Measurements from ENCODE around the gene CELF1. TPM values are rescaled to one million over a fixed set of nuclear protein-coding genes. Genes with fewer than 3 reads are reported as not detected.

Gene CELF1
- polyA plus RNA-seq, 1 donor from 2014 or later, result 209 TPM

DNA sequence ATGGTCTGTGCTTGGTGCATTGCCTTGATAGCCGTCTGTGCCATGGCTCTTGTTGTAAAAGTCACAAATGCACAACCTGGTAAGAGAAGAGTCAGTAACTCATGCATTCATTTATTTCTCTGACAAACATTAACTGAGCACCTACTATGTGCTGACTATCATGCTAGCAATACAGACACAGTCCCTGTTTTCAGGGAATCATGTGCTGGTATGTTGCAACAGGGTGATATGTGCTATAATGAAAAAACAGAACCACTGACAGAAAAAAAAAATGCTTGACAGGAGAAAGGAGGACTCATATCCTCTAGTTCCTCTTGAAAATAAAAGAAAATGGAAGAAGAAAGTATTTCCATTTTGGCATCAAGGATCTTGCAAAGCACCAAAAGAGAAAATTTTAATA lies 69.5 kb downstream of the CELF1 start:
- no peak overlapping the region for H3K27ac ChIP-seq (ENCODE audit: low read length)
- no peaks in the 10 kb centered on the region for H3K9me3 ChIP-seq (ENCODE audit: low read length)
- TF ChIP-seq, protein P1, sequence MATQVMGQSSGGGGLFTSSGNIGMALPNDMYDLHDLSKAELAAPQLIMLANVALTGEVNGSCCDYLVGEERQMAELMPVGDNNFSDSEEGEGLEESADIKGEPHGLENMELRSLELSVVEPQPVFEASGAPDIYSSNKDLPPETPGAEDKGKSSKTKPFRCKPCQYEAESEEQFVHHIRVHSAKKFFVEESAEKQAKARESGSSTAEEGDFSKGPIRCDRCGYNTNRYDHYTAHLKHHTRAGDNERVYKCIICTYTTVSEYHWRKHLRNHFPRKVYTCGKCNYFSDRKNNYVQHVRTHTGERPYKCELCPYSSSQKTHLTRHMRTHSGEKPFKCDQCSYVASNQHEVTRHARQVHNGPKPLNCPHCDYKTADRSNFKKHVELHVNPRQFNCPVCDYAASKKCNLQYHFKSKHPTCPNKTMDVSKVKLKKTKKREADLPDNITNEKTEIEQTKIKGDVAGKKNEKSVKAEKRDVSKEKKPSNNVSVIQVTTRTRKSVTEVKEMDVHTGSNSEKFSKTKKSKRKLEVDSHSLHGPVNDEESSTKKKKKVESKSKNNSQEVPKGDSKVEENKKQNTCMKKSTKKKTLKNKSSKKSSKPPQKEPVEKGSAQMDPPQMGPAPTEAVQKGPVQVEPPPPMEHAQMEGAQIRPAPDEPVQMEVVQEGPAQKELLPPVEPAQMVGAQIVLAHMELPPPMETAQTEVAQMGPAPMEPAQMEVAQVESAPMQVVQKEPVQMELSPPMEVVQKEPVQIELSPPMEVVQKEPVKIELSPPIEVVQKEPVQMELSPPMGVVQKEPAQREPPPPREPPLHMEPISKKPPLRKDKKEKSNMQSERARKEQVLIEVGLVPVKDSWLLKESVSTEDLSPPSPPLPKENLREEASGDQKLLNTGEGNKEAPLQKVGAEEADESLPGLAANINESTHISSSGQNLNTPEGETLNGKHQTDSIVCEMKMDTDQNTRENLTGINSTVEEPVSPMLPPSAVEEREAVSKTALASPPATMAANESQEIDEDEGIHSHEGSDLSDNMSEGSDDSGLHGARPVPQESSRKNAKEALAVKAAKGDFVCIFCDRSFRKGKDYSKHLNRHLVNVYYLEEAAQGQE (IDR thresholded peaks at IDR 0.05; ENCODE audit: borderline replicate concordance), result no peak
- no peak for TF ChIP-seq EP300 (conservative IDR thresholded peaks at IDR 0.05; ENCODE audit: poor library complexity, severe bottlenecking)
- no peak for TF ChIP-seq POLR2AphosphoS5 (IDR thresholded peaks at IDR 0.05)
- no peak for TF ChIP-seq TAF1 (IDR thresholded peaks at IDR 0.05; ENCODE audit: low read depth)
- TF ChIP-seq MXI1 (conservative IDR thresholded peaks at IDR 0.05; ENCODE audit: poor library complexity, severe bottlenecking), result no peak
- TF ChIP-seq, protein P2, sequence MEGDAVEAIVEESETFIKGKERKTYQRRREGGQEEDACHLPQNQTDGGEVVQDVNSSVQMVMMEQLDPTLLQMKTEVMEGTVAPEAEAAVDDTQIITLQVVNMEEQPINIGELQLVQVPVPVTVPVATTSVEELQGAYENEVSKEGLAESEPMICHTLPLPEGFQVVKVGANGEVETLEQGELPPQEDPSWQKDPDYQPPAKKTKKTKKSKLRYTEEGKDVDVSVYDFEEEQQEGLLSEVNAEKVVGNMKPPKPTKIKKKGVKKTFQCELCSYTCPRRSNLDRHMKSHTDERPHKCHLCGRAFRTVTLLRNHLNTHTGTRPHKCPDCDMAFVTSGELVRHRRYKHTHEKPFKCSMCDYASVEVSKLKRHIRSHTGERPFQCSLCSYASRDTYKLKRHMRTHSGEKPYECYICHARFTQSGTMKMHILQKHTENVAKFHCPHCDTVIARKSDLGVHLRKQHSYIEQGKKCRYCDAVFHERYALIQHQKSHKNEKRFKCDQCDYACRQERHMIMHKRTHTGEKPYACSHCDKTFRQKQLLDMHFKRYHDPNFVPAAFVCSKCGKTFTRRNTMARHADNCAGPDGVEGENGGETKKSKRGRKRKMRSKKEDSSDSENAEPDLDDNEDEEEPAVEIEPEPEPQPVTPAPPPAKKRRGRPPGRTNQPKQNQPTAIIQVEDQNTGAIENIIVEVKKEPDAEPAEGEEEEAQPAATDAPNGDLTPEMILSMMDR (IDR thresholded peaks at IDR 0.05; ENCODE audit: poor library complexity, severe bottlenecking), result no peak
- no peak for TF ChIP-seq EZH2 (IDR thresholded peaks at IDR 0.05; ENCODE audit: borderline replicate concordance, insufficient read depth, low read length, poor library complexity, severe bottlenecking)
- no peak for TF ChIP-seq RAD21 (conservative IDR thresholded peaks at IDR 0.05)
- TF ChIP-seq SMC3 (conservative IDR thresholded peaks at IDR 0.05; ENCODE audit: poor library complexity), result no peak
- no peaks in the 10 kb centered on the region for H3K27me3 ChIP-seq (ENCODE audit: insufficient read depth, low read depth, low read length)
- H3K36me3 ChIP-seq (ENCODE audit: insufficient read depth, low read length), result peaks cover 11% of the 10 kb centered on the region
- H2AFZ ChIP-seq (ENCODE audit: low read depth, low read length), result no peak overlapping the region
- no peaks in the 10 kb centered on the region for H4K20me1 ChIP-seq (ENCODE audit: insufficient read depth)
- H3K4me2 ChIP-seq (ENCODE audit: low read length), result no peak overlapping the region
- no peaks in the 10 kb centered on the region for H3K79me2 ChIP-seq (replicated peaks; ENCODE audit: insufficient read depth, low read length)
- H3K9me2 ChIP-seq (ENCODE audit: insufficient read depth, low read length), result no peaks in the 10 kb centered on the region
- no peak overlapping the region for H3K9ac ChIP-seq (ENCODE audit: low read length)
- no peak overlapping the region for H3K4me3 ChIP-seq (ENCODE audit: low read length)
- no peaks in the 10 kb centered on the region for H3F3A ChIP-seq (ENCODE audit: insufficient read depth, low read length, poor library complexity, severe bottlenecking)

- Histone ChIP-seq H2AFZ (ENCODE audit: low read depth, low read length) (no peak overlapping the region), H3K9ac (ENCODE audit: low read length) (no peak overlapping the region), H3F3A (ENCODE audit: insufficient read depth, low read length, poor library complexity, severe bottlenecking) (no peaks in the 10 kb centered on the region), H3K4me3 (ENCODE audit: low read length) (no peak overlapping the region), H3K9me2 (ENCODE audit: insufficient read depth, low read length) (no peaks in the 10 kb centered on the region), H4K20me1 (ENCODE audit: insufficient read depth) (no peaks in the 10 kb centered on the region), H3K27me3 (ENCODE audit: insufficient read depth, low read depth, low read length) (no peaks in the 10 kb centered on the region), H3K27ac (ENCODE audit: low read length) (no peak overlapping the region), H3K79me2 (replicated peaks; ENCODE audit: insufficient read depth, low read length) (no peaks in the 10 kb centered on the region), H3K4me2 (ENCODE audit: low read length) (no peak overlapping the region), H3K9me3 (ENCODE audit: low read length) (no peaks in the 10 kb centered on the region), H3K36me3 (ENCODE audit: insufficient read depth, low read length) (peaks cover 22% of the 10 kb centered on the region)
- TF ChIP-seq, protein P2 (IDR thresholded peaks at IDR 0.05; ENCODE audit: poor library complexity, severe bottlenecking), result no peak
- TF ChIP-seq EP300 (conservative IDR thresholded peaks at IDR 0.05; ENCODE audit: poor library complexity, severe bottlenecking), result no peak
- TF ChIP-seq EZH2 (IDR thresholded peaks at IDR 0.05; ENCODE audit: borderline replicate concordance, insufficient read depth, low read length, poor library complexity, severe bottlenecking), result no peak
- no peak for TF ChIP-seq MXI1 (conservative IDR thresholded peaks at IDR 0.05; ENCODE audit: poor library complexity, severe bottlenecking)
- TF ChIP-seq, protein P1 (IDR thresholded peaks at IDR 0.05; ENCODE audit: borderline replicate concordance), result no peak
- TF ChIP-seq TAF1 (IDR thresholded peaks at IDR 0.05; ENCODE audit: low read depth), result no peak
Observed at GRCh38 chr11:47480762-47481161, 72.2 kb downstream of the CELF1 start.

Data from neural cell (in vitro differentiated cells).